Stimulated activated naive CD8-positive, alpha-beta T cell treated with anti-CD3 and anti-CD28 coated beads, Interleukin-15, Interleukin-2, amounts not matched to agents 100 ng/mL and 50 ng/mL, for 24 hours (primary cell): ENCODE results near the gene OR2V2.

Source experiments
- H3K27ac Mint-ChIP-seq: one replicate; pipeline ENCODE4 v1.8.0; 2021; ENCODE audit warnings: mild to moderate bottlenecking, mixed read lengths
- H3K27me3 Mint-ChIP-seq: one replicate; pipeline ENCODE4 v1.8.0; 2021; ENCODE audit warnings: mixed read lengths
- H3K36me3 Mint-ChIP-seq: one replicate; pipeline ENCODE4 v1.8.0; 2021; ENCODE audit warnings: low read depth, mixed read lengths
- H3K4me1 Mint-ChIP-seq: one replicate; pipeline ENCODE4 v1.8.0; 2021; ENCODE audit warnings: low read depth, mixed read lengths
- H3K4me3 Mint-ChIP-seq: one replicate; pipeline ENCODE4 v1.8.0; 2021; ENCODE audit warnings: mild to moderate bottlenecking, mixed read lengths
- H3K9me3 Mint-ChIP-seq: one replicate; pipeline ENCODE4 v1.8.0; 2021; ENCODE audit warnings: mixed read lengths

The OR2V2 gene

DNA sequence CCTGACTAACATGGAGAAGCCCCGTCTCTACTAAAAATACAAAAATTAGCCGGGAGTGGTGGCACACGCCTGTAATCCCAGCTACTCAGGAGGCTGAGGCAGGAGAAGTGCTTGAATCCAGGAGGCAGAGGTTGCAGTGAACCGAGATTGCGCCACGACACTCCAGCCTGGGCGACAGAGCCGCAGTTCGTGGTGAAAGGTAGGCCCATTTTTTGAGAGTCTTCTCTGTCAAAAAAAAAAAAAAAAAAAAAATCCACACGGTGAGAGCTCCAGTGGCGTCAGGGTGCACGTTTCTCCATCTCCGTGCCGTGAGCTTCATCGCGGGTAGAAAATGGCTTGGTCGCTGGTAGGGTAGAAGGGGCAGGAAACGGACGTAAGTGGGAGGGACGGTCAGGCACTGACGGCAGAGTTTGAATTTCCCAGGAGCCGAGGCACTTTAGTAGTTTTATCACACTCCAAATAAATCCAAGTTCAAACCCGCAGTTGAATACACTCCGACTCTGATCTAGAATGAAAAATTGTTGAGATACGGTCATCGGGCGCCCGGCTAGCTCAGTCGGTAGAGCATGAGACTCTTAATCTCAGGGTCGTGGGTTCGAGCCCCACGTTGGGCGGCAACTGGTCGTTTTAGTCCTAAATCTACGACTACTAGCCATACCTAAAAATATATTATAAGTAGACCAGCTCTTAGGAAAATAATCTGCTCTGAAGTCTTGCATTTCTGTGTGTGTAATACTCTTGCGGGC, 60.0 kb downstream of the OR2V2 start:
- Mint-ChIP-seq H3K4me1 (peaks cover 41% of the 10 kb centered on the region), H3K9me3 (no peaks in the 10 kb centered on the region), H3K27me3 (peaks cover 30% of the 10 kb centered on the region), H3K27ac (peak overlapping the region; percentile 99), H3K4me3 (peak overlapping the region; percentile 94), H3K36me3 (peaks cover 12% of the 10 kb centered on the region)

DNA sequence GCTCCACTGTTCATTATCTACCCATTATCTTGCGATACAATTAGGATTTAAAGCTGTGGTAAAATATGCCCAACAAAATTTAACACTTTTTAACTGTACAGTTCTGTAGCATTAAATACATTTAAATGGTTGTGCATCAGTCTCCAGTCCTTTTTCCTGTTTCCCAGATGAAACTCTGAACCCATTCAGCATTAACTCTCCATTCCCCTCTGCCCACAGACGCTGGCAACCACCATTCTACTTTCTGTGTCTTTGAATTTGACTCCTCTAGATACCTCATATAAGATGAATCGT, 60.5 kb downstream of the OR2V2 start:
- Mint-ChIP-seq H3K27me3 (peaks cover 30% of the 10 kb centered on the region), H3K4me3 (peak overlapping the region; percentile 94), H3K27ac (peak overlapping the region; percentile 19), H3K4me1 (peaks cover 41% of the 10 kb centered on the region), H3K9me3 (no peaks in the 10 kb centered on the region), H3K36me3 (peaks cover 12% of the 10 kb centered on the region)
